HG03439 (cell line): ENCODE data around the gene SMIM35.
A peak's percentile ranks its signal among the peaks of the same experiment; 100 is the strongest.

Experiments
- ATAC-seq: cut with Tn5 transposase; IDR thresholded peaks from one replicate; pipeline ENCODE4 v1.9.1; 2021; ENCODE audit warnings: mild to moderate bottlenecking, moderate library complexity; ENCODE audit not compliant: unreplicated experiment

SMIM35 gene

GRCh38 chr11:118007040-118007439 is 79.7 kb downstream of the SMIM35 start:
- ATAC-seq, result no peak

GRCh38 chr11:118006153-118006534 is 80.6 kb downstream of the SMIM35 start:
- no peak for ATAC-seq

GRCh38 chr11:118005224-118006152 is 81.3 kb downstream of the SMIM35 start:
- no peak for ATAC-seq

- ATAC-seq, result no peak
Measured at GRCh38 chr11:118004543-118005223, 82.1 kb downstream of the SMIM35 start.

GRCh38 chr11:118003456-118003855 is 83.3 kb downstream of the SMIM35 start:
- ATAC-seq, result no peak

GRCh38 chr11:118002541-118003423 is 84.0 kb downstream of the SMIM35 start:
- no peak for ATAC-seq

- no peak for ATAC-seq
Measured at GRCh38 chr11:118002010-118002540, 84.7 kb downstream of the SMIM35 start.

- ATAC-seq, result no peak
Measured at GRCh38 chr11:118001494-118001971, 85.2 kb downstream of the SMIM35 start.

- ATAC-seq, result no peak
Measured at GRCh38 chr11:118000850-118001228, 85.9 kb downstream of the SMIM35 start.

- no peak for ATAC-seq
Measured at GRCh38 chr11:118000067-118000849, 86.5 kb downstream of the SMIM35 start.

GRCh38 chr11:117999354-117999993 is 87.3 kb downstream of the SMIM35 start:
- ATAC-seq, result no peak

- ATAC-seq, result no peak
Measured at GRCh38 chr11:117998664-117999353, 88.0 kb downstream of the SMIM35 start.

GRCh38 chr11:117997823-117998579 is 88.8 kb downstream of the SMIM35 start:
- peak; percentile 63 for ATAC-seq

GRCh38 chr11:117997406-117997805 is 89.4 kb downstream of the SMIM35 start:
- ATAC-seq, result no peak

GRCh38 chr11:117996058-117996457 is 90.7 kb downstream of the SMIM35 start:
- no peak for ATAC-seq

- no peak for ATAC-seq
Measured at GRCh38 chr11:117995472-117995871, 91.3 kb downstream of the SMIM35 start.

- ATAC-seq, result no peak
Measured at GRCh38 chr11:117993988-117994745, 92.6 kb downstream of the SMIM35 start.
